Subcutaneous abdominal adipose tissue (tissue), 5 donors: Measurements from ENCODE around the gene S100A16.

Experiments
- H3K27ac ChIP-seq: one replicate; pipeline ENCODE4 v1.7.0; 2013; ENCODE audit warnings: low read depth, mild to moderate bottlenecking, inconsistent platforms, low read length, moderate library complexity
- H3K27me3 ChIP-seq, 5 donors: one replicate each; pipeline ENCODE4 v1.7.0; 2013; ENCODE audit warnings: low read length in 5 of 5, inconsistent platforms in 1 of 5; ENCODE audit not compliant: control insufficient read depth in 5 of 5, insufficient read depth in 4 of 5
- H3K36me3 ChIP-seq, 5 donors: one replicate each; pipeline ENCODE4 v1.7.0; 2013; ENCODE audit warnings: low read length in 5 of 5; ENCODE audit not compliant: control insufficient read depth in 5 of 5, insufficient read depth in 5 of 5
- H3K4me1 ChIP-seq, 5 donors: one replicate each; pipeline ENCODE4 v1.7.0; 2013; ENCODE audit warnings: low read length in 5 of 5, mild to moderate bottlenecking in 3 of 5, moderate library complexity in 1 of 5; ENCODE audit not compliant: control insufficient read depth in 5 of 5, insufficient read depth in 5 of 5
- H3K4me3 ChIP-seq, 5 donors: one replicate each; pipeline ENCODE4 v1.7.0; 2013; ENCODE audit warnings: low read length in 5 of 5, low read depth in 1 of 5
- H3K9ac ChIP-seq, 5 donors: one replicate each; pipeline ENCODE4 v1.7.0; 2013; ENCODE audit warnings: low read length in 5 of 5, mild to moderate bottlenecking in 4 of 5, moderate library complexity in 3 of 5
- H3K9me3 ChIP-seq, 5 donors: one replicate each; pipeline ENCODE4 v1.7.0; 2013; ENCODE audit warnings: low read length in 5 of 5; ENCODE audit not compliant: control insufficient read depth in 5 of 5
- donor health status: healthy.
- donor health status: healthy.
- donor health status: healthy.
- donor health status: healthy.
- donor health status: healthy.

Gene S100A16

DNA sequence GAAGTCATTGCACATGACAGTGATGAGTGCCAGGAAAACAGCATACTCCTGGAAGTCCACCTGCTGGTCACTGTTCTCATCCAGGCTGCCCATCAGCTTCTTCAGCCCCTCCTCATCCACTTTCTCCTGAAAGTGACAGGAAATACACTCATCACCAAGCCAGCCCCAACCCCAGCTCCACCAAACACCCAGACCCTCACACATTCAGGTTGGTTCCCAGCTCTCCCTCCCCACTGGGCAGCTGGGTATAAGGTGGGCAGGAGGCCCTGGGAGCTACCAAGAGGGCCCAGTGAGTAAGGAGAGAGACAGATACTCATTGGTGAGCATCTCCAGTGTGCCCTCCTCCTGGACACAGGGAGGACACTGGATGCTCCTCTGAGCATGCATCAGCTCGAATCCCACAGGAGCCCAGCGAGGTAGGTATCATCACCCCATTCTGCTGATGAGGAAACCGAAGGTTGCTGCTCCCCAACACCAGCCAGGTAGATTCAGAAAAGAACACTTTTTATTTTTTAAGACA, 51.4 kb downstream of the S100A16 start:
- no peak overlapping the region for H3K27ac ChIP-seq
- no peaks in the 10 kb centered on the region for H3K9me3 ChIP-seq
- H3K4me3 ChIP-seq, result no peak overlapping the region
- peaks cover 5 to 19% (median 13%) of the 10 kb centered on the region in 5 donors for H3K4me1 ChIP-seq
- no peaks in the 10 kb centered on the region for H3K36me3 ChIP-seq
- H3K27me3 ChIP-seq, result no peaks in the 10 kb centered on the region
- H3K9ac ChIP-seq, result no peak overlapping the region

DNA sequence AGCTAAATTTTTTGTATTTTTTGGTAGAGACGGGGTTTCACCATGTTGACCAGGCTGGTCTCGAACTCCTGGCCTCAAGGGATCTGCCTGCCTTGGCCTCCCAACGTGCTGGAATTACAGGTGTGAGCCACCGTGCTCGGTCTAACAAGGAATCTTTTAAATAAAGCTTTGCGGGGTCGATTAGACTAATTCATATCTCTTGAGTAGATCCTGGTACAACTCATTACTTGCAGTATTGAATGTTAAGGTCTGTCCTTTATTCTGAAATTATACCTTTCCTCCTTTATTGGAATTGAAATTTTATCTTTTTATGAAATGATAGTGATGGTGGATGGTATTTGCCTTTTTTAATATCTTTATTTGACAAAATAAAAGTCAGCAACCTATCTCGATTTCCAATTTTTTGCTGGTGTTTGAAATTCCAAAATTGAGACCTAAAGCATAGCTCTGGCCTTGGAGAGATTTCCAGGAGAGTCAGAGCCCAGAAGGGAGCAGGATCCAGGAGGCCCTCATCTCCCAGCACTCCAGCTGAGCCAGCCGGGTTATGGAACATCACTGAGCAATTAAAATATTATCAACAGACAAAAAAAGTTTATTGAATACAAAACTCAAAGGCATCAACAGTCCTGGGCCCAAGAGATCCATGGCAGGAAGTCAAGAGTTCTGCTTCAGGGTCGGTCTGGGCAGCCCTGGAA, 52.0 kb downstream of the S100A16 start:
- Histone ChIP-seq H3K36me3 (no peaks in the 10 kb centered on the region), H3K9ac (no peak overlapping the region), H3K4me1 (peaks cover 2 to 13% (median 8%) of the 10 kb centered on the region in 5 donors), H3K4me3 (no peak overlapping the region), H3K9me3 (no peaks in the 10 kb centered on the region), H3K27ac (no peak overlapping the region), H3K27me3 (no peaks in the 10 kb centered on the region)

DNA sequence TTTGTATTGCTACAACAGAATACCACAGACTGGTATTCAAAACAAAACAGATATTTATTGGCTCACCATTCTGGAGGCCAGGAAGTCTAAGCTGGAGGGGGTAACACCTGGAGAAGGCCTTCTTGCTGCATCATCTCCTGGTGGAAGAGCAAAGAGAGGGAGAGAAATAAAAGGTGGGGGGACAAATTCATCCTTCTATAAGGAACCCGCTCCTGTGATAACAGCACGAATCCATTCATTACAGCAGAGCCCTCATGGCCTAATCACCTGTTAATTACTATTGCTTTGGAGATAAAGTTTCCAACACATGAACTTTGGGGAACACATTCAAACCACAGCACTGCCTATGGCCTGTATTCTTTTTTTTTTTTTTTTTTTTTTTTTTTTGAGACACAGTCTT, 52.7 kb downstream of the S100A16 start:
- H3K27me3 ChIP-seq, result no peaks in the 10 kb centered on the region

DNA sequence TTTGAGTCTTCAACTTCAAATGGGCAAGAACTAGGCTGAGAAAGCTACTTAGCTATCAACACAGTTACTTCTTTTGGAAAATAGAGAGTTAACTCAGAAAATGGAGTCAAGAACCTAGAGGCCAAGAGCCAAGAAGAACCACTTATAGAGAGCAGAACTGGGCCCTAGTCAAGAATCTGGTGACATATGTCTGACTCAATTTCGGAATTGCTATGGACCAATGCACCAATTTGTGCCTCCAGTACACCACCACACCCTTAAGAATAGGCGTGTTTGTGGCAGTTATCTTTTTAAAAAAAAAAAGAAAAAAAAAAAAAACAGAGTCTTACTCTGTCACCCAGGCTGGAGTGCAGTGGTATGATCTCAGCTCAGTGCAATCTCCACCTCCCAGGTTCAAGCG, 55.1 kb downstream of the S100A16 start:
- Histone ChIP-seq H3K4me1 (peaks cover 9 to 15% (median 12%) of the 10 kb centered on the region in 5 donors), H3K9ac (no peak overlapping the region), H3K27me3 (no peaks in the 10 kb centered on the region), H3K36me3 (no peaks in the 10 kb centered on the region), H3K4me3 (no peak overlapping the region), H3K9me3 (no peaks in the 10 kb centered on the region), H3K27ac (no peak overlapping the region)

More for the DNA sequence above, 52.7 kb downstream of the S100A16 start:
- Histone ChIP-seq H3K9ac (no peak overlapping the region), H3K27ac (no peak overlapping the region), H3K4me1 (peaks cover 0 to 6% (median 2%) of the 10 kb centered on the region in 5 donors), H3K9me3 (no peaks in the 10 kb centered on the region), H3K36me3 (no peaks in the 10 kb centered on the region), H3K4me3 (no peak overlapping the region)
